Calu3 (cell line): ENCODE measurements around the gene NXPE3. TPM values are rescaled to one million over a fixed set of nuclear protein-coding genes. Genes with fewer than 3 reads are reported as not detected.

Experiments used
- BruUV-seq: library from RNA; stranded (reverse); fragments of 400-500 nt; replicated peaks from 2 replicates; lab custom pipeline; 2021; lab: Mats Ljungman, UMichigan
- CTCF ChIA-PET: fragments of 300-600 bp; sonication (Branson Sonifier 250); formaldehyde crosslinking; loops from one replicate; lab custom pipeline; 2022; ENCODE audit warnings: antibody characterized with exemption; lab: Charles Lee
- DNase-seq: peaks from one replicate; pipeline ENCODE4 v3.0.0; 2022
- H3K27ac Mint-ChIP-seq: one replicate; pipeline ENCODE4 v1.8.0; 2022; ENCODE audit warnings: mixed read lengths; ENCODE audit not compliant: unreplicated experiment
- H3K27me3 Mint-ChIP-seq: one replicate; pipeline ENCODE4 v1.8.0; 2022; ENCODE audit warnings: mixed read lengths; ENCODE audit not compliant: unreplicated experiment
- H3K36me3 Mint-ChIP-seq: one replicate; pipeline ENCODE4 v1.8.0; 2022; ENCODE audit warnings: mild to moderate bottlenecking, moderate library complexity, mixed read lengths; ENCODE audit not compliant: insufficient read depth, unreplicated experiment
- H3K4me1 Mint-ChIP-seq: one replicate; pipeline ENCODE4 v1.8.0; 2022; ENCODE audit warnings: mild to moderate bottlenecking, low read depth, mixed read lengths; ENCODE audit not compliant: unreplicated experiment
- H3K4me3 Mint-ChIP-seq: one replicate; pipeline ENCODE4 v1.8.0; 2022; ENCODE audit warnings: mild to moderate bottlenecking, low read depth, moderate library complexity, mixed read lengths; ENCODE audit not compliant: unreplicated experiment
- H3K9me3 Mint-ChIP-seq: one replicate; pipeline ENCODE4 v1.8.0; 2022; ENCODE audit warnings: low read depth, mixed read lengths; ENCODE audit not compliant: unreplicated experiment
- CTCF ChIP-seq: fragments of 200-600 bp; IDR thresholded peaks from one replicate; pipeline ENCODE4 v1.8.0; 2022; ENCODE audit warnings: antibody characterized with exemption; ENCODE audit not compliant: unreplicated experiment
- intact Hi-C: fragments of 100-400 bp; cut with micrococcal nuclease; formaldehyde crosslinking; loops from one replicate; pipeline ENCODE4 v1.10.0; 2022; ENCODE audit not compliant: unreplicated experiment
- total RNA-seq: library from RNA; stranded (reverse); gene quantifications from 2 replicates; pipeline ENCODE4 v1.2.3, GENCODE V29; 2022

NXPE3 gene
- total RNA-seq, 1 experiment from 2014 or later = 3.0 TPM

GRCh38 chr3:101854608-101855304 lies 75.7 kb downstream of the NXPE3 start:
- CTCF ChIA-PET = no interaction called here
- no peak for DNase-seq
- no peak for TF ChIP-seq CTCF
- Mint-ChIP-seq H3K4me1 (peaks cover 51% of the 10 kb centered on the region), H3K27ac (peak overlapping the region; percentile 92), H3K36me3 (peaks cover 100% of the 10 kb centered on the region), H3K9me3 (no peaks in the 10 kb centered on the region), H3K27me3 (no peaks in the 10 kb centered on the region), H3K4me3 (peak overlapping the region; percentile 75)
- intact Hi-C loops = no loop called here
- no TSS peak for BruUV-seq

DNA sequence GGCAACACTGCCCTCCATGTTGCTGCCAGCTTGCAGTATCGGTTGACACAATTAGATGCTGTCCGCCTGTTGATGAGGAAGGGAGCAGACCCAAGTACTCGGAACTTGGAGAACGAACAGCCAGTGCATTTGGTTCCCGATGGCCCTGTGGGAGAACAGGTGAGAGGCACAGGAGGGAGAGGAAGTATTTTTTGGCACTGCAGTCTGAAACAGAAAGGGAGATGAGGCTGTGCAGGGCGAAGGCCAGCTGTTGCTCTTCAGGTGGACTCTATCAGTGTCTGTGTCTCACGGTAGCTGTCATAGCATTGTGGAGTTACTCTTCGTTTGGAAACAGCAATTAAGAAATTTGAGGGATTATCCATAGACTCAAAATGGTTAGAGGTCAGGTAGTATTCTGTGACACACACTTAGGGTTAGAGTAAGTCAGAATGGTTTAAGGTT lies 78.3 kb downstream of the NXPE3 start:
- Mint-ChIP-seq H3K4me1 (peaks cover 61% of the 10 kb centered on the region), H3K9me3 (no peaks in the 10 kb centered on the region), H3K4me3 (peak overlapping the region; percentile 75), H3K27me3 (no peaks in the 10 kb centered on the region), H3K36me3 (peaks cover 100% of the 10 kb centered on the region), H3K27ac (peak overlapping the region; percentile 86)
- no peak for DNase-seq
- intact Hi-C loops = no loop called here
- CTCF ChIA-PET = interaction anchor here (0.6 to 1.6 kb wide), 3 partner anchors 36 to 368 kb away, joined by 3 to 4 read pairs (median 3); no protein-coding TSS in a partner anchor
- no peak for TF ChIP-seq CTCF
- no TSS peak for BruUV-seq

DNA sequence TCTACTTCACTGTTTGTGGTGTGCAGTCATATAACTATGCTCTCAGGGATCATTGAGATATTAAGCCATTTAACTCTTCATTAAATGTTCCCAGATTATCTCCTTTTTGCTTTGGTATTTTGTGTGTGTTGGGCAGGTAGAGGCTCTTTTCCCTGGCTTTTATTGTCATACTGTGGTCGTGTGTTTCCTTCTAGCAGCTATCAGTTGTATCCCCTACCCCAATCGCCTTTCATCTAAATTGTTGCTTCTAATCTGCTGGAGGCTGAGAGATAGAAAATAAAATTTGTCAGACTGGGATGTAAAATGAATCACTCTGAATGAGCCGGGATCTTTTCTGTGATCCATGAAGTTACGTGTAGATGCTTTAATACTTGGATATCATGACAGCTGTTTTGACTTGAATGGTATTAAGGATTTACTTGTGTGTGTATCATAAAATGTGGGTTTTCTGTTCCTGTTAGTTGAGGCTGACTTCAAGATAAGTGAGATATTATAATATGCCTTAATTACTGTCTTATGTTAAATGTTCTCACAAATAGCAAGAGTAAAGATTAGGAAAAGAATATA lies 79.5 kb downstream of the NXPE3 start:
- CTCF ChIA-PET = interaction anchor here (0.7 to 1.6 kb wide), 2 partner anchors 9 to 367 kb away, joined by 3 to 4 read pairs; partner anchors contain the start of gene NFKBIZ
- no peaks in the 10 kb centered on the region for H3K9me3 Mint-ChIP-seq
- BruUV-seq = no TSS peak
- H3K4me3 Mint-ChIP-seq = peak overlapping the region; percentile 75
- H3K4me1 Mint-ChIP-seq = peaks cover 63% of the 10 kb centered on the region
- intact Hi-C loops = no loop called here
- H3K27ac Mint-ChIP-seq = peak overlapping the region; percentile 94
- DNase-seq = no peak
- TF ChIP-seq CTCF = no peak
- H3K36me3 Mint-ChIP-seq = peaks cover 100% of the 10 kb centered on the region
- H3K27me3 Mint-ChIP-seq = no peaks in the 10 kb centered on the region

DNA sequence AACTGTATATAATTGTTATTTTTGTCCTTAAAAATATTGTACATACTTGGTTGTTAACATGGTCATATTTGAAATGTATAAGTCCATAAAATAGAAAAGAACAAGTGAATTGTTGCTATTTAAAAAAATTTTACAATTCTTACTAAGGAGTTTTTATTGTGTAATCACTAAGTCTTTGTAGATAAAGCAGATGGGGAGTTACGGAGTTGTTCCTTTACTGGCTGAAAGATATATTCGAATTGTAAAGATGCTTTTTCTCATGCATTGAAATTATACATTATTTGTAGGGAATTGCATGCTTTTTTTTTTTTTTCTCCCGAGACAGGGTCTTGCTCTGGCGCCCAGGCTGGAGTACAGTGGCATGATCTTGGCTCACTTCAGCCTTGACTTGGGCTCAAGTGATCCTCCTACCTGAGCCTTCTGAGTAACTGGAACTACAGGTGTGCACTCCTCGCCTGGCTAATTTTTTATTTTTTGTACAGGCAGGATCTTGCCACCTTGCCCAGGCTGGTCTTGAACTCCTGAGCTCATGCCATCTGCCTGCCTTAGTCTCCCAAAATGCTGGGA lies 81.0 kb downstream of the NXPE3 start:
- Mint-ChIP-seq H3K4me1 (peaks cover 50% of the 10 kb centered on the region), H3K27me3 (no peaks in the 10 kb centered on the region), H3K27ac (peak overlapping the region; percentile 94), H3K36me3 (peaks cover 99% of the 10 kb centered on the region), H3K9me3 (no peaks in the 10 kb centered on the region), H3K4me3 (peak overlapping the region; percentile 75)
- CTCF ChIA-PET = no interaction called here
- no TSS peak for BruUV-seq
- no peak for DNase-seq
- intact Hi-C loops = no loop called here
- TF ChIP-seq CTCF = no peak
